Upper lobe of left lung (tissue), 6 donors: Measurements from ENCODE around the gene MRPL55. TPM values are rescaled to one million over a fixed set of nuclear protein-coding genes. Genes with fewer than 3 reads are reported as not detected.

ENCODE experiments used
- ATAC-seq, 2 donors: fragments of 200-7000 bp; cut with Tn5 transposase; one replicate each; pipeline ENCODE4 v1.9.1; 2022; ENCODE audit warnings: mild to moderate bottlenecking in 2 of 2, moderate library complexity in 2 of 2; ENCODE audit not compliant: low FRiP score in 2 of 2
- DNase-seq, 2 donors: peaks; one replicate each; pipeline ENCODE4 v3.0.0-alpha.2; 2019 to 2020
- H3K27ac ChIP-seq, 4 donors: fragments of 200-600 bp; sonication (generic); one replicate each; pipeline ENCODE4 v1.5.1; 2016 to 2019
- H3K27me3 ChIP-seq, 4 donors: fragments of 200-600 bp; sonication (generic); one replicate each; pipeline ENCODE4 v1.5.1; 2017 to 2019
- H3K36me3 ChIP-seq, 4 donors: fragments of 200-600 bp; sonication (generic); one replicate each; pipeline ENCODE4 v1.5.1; 2016 to 2019
- H3K4me1 ChIP-seq, 4 donors: fragments of 200-600 bp; sonication (generic); one replicate each; pipeline ENCODE4 v1.5.1; 2018 to 2019
- H3K4me3 ChIP-seq, 4 donors: fragments of 200-600 bp; sonication (generic); one replicate each; pipeline ENCODE4 v1.5.1; 2017 to 2019; ENCODE audit warnings: mild to moderate bottlenecking in 2 of 4, moderate library complexity in 1 of 4
- H3K9me3 ChIP-seq, 4 donors: fragments of 200-600 bp; sonication (generic); one replicate each; pipeline ENCODE4 v1.5.1; 2018 to 2019
- CTCF ChIP-seq, 6 experiments: fragments of 450-650 bp in 4 of 6; fragments of 200-600 bp in 2 of 6; sonication (generic) in 2 of 6; IDR thresholded peaks; one replicate each; pipeline ENCODE4 v1.5.1; 2016 to 2019; ENCODE audit warnings: antibody characterized with exemption in 6 of 6
- EP300 ChIP-seq, 4 donors: sonication (generic); formaldehyde crosslinking; IDR thresholded peaks; one replicate each; pipeline ENCODE4 v1.5.1; 2017; ENCODE audit warnings: antibody characterized with exemption in 4 of 4, control low read depth in 2 of 4
- POLR2A ChIP-seq, 4 donors: fragments of 450-650 bp; IDR thresholded peaks; one replicate each; pipeline ENCODE4 v1.5.1; 2016 to 2017; ENCODE audit warnings: antibody characterized with exemption in 4 of 4, mild to moderate bottlenecking in 2 of 4
- POLR2AphosphoS5 ChIP-seq, 2 donors: sonication (generic); formaldehyde crosslinking; IDR thresholded peaks; one replicate each; pipeline ENCODE4 v1.5.1; 2017; ENCODE audit warnings: antibody characterized with exemption in 2 of 2
- WGBS, 2 donors: methylation state at CpG; one replicate each; pipeline ENCODE4 v1.1.5; 2017 to 2018; 5-methylcytosine and 5-hydroxymethylcytosine counted together
- small RNA-seq, 4 donors: library from RNA; depleted of rRNA; stranded (forward); fragments of <200 nt; gene quantifications; one replicate each; pipeline ENCODE3, GENCODE V24; 2016
- total RNA-seq, 6 donors: library from RNA; depleted of rRNA in 4 of 6; stranded (reverse); fragments of >200 nt in 4 of 6; gene quantifications; one replicate each; pipeline versions ENCODE4 v1.1.0 to v1.2.1, GENCODE V29; 2016 to 2021
- donor health status: DM: no; HTN: no; CAD: no; lungs with moderate emphysema.
- donor health status: DM: no; HTN: yes; CAD: no; lungs with severe emphysema.

The MRPL55 gene
- total RNA-seq, 6 donors from 2014 or later: 42.4 to 161 (median 60.1) TPM

- Histone ChIP-seq H3K36me3 (no peaks in the 10 kb centered on the region), H3K4me3 (peak overlapping the region; percentile 20 to 53 (median 43)), H3K27me3 (peaks cover 4 to 34% (median 19%) of the 10 kb centered on the region in 4 donors), H3K27ac (peak overlapping the region; percentile 32 to 77 (median 56)), H3K9me3 (no peaks in the 10 kb centered on the region), H3K4me1 (peaks cover 7 to 23% (median 20%) of the 10 kb centered on the region in 4 donors)
- peak; percentile 56 to 82 for DNase-seq
- TF ChIP-seq CTCF (IDR thresholded peaks at IDR 0.05) (no peak), POLR2AphosphoS5 (IDR thresholded peaks at IDR 0.05) (no peak), EP300 (IDR thresholded peaks at IDR 0.05) (no peak), POLR2A (IDR thresholded peaks at IDR 0.05) (no peak)
- 24 to 29% methylated on average over 14 to 25 of the region's 34 CpGs for WGBS, 2 donors
- peak; percentile 8 to 9 for ATAC-seq
Measured at GRCh38 chr1:228060458-228061190, 48.5 kb downstream of the MRPL55 start.

GRCh38 chr1:228059634-228060457 lies 49.3 kb downstream of the MRPL55 start:
- Histone ChIP-seq H3K4me1 (peaks cover 7 to 23% (median 20%) of the 10 kb centered on the region in 4 donors), H3K27me3 (peaks cover 4 to 30% (median 18%) of the 10 kb centered on the region in 4 donors), H3K36me3 (no peaks in the 10 kb centered on the region), H3K4me3 (peak overlapping the region; percentile 20 to 53 (median 43)), H3K27ac (peak overlapping the region; percentile 32 to 77 (median 56)), H3K9me3 (no peaks in the 10 kb centered on the region)
- 6 to 7% methylated on average over 9 to 17 of the region's 33 CpGs for WGBS, 2 donors
- peak; percentile 78 to 95 for ATAC-seq
- TF ChIP-seq POLR2A (IDR thresholded peaks at IDR 0.05) (peak in 2 of 4 donors; percentile 26 to 62), EP300 (IDR thresholded peaks at IDR 0.05) (no peak)
- peak; percentile 98 for DNase-seq

GRCh38 chr1:228058949-228059633 lies 50.0 kb downstream of the MRPL55 start:
- H3K4me3 ChIP-seq: peak overlapping the region; percentile 9 to 53 (median 43)
- DNase-seq: peak in 1 of 2 donors; percentile 92
- TF ChIP-seq CTCF (IDR thresholded peaks at IDR 0.05): no peak
- TF ChIP-seq POLR2AphosphoS5 (IDR thresholded peaks at IDR 0.05): no peak
- peak in 1 of 4 donors; percentile 52 for TF ChIP-seq POLR2A (IDR thresholded peaks at IDR 0.05)
- no peak for TF ChIP-seq EP300 (IDR thresholded peaks at IDR 0.05)
- 33% methylated on average over 37 of the region's 66 CpGs; no CpG with 5 or more reads in 1 of the 2 donors for WGBS, 2 donors
- H3K27me3 ChIP-seq: peaks cover 4 to 30% (median 16%) of the 10 kb centered on the region in 4 donors
- H3K4me1 ChIP-seq: peaks cover 7 to 23% (median 20%) of the 10 kb centered on the region in 4 donors
- peak overlapping the region; percentile 19 to 53 (median 44) for H3K27ac ChIP-seq
- H3K36me3 ChIP-seq: no peaks in the 10 kb centered on the region
- ATAC-seq: peak in 1 of 2 donors; percentile 18
- no peaks in the 10 kb centered on the region for H3K9me3 ChIP-seq

- ATAC-seq (no peak), DNase-seq (peak in 1 of 2 donors; percentile 20)
- H3K4me1 ChIP-seq: peaks cover 7 to 23% (median 20%) of the 10 kb centered on the region in 4 donors
- 57 to 67% methylated on average over 12 to 13 of the region's 18 CpGs for whole genome bisulfite sequencing, 2 donors
- H3K27me3 ChIP-seq: peaks cover 4 to 30% (median 16%) of the 10 kb centered on the region in 4 donors
- H3K9me3 ChIP-seq: no peaks in the 10 kb centered on the region
- H3K27ac ChIP-seq: peak overlapping the region in 2 of 4 donors; percentile 38 to 53
- peak overlapping the region in 3 of 4 donors; percentile 43 to 53 (median 43) for H3K4me3 ChIP-seq
- H3K36me3 ChIP-seq: no peaks in the 10 kb centered on the region
- no peak for TF ChIP-seq POLR2AphosphoS5 (IDR thresholded peaks at IDR 0.05)
- no peak for TF ChIP-seq CTCF (IDR thresholded peaks at IDR 0.05)
- TF ChIP-seq EP300 (IDR thresholded peaks at IDR 0.05): no peak
- no peak for TF ChIP-seq POLR2A (IDR thresholded peaks at IDR 0.05)
Measured at GRCh38 chr1:228058172-228058948, 50.7 kb downstream of the MRPL55 start.

Small RNAs within 50 kb of the gene (small RNA-seq; reads per million reads assigned to genes)
- 0 reads per million in 4 donors for gene AL359510.1

Other genes with a start within 250 kb of the MRPL55 start
- gene WNT9A, start 161.4 kb downstream of the MRPL55 start, total RNA-seq: 10 to 100 TPM in 4 of 6 donors, 1 to 10 TPM in 2; 4.2 to 15.5 (median 10.9) TPM
- 10 to 100 TPM in 2 of 6 donors, 1 to 10 TPM in 4; 1.0 to 19.6 (median 6.4) TPM for gene WNT3A, start 102.3 kb downstream of the MRPL55 start, total RNA-seq
- gene ARF1, start 26.6 kb downstream of the MRPL55 start, total RNA-seq: 100 to 1,000 TPM; 157 to 487 (median 374) TPM
- 10 to 100 TPM; 12.8 to 34.6 (median 17.8) TPM for gene C1orf35, start 6.0 kb downstream of the MRPL55 start, total RNA-seq
- gene GUK1, start 31.0 kb upstream of the MRPL55 start, total RNA-seq: 100 to 1,000 TPM; 198 to 385 (median 269) TPM
- gene GJC2, start 40.6 kb upstream of the MRPL55 start, total RNA-seq: 1 to 10 TPM; 1.4 to 8.7 (median 2.0) TPM
- 10 to 100 TPM in 4 of 6 donors, 1 to 10 TPM in 2; 6.1 to 19.3 (median 13.9) TPM for gene IBA57, start 56.5 kb upstream of the MRPL55 start, total RNA-seq
- 100 to 1,000 TPM in 1 of 6 donors, 10 to 100 TPM in 5; 15.7 to 160 (median 47.0) TPM for gene OBSCN, start 98.7 kb upstream of the MRPL55 start, total RNA-seq